HEK293 (cell line): ENCODE results near the gene C12orf56.

Source experiments
- CTCF ChIA-PET: fragments of 350-600 bp; formaldehyde crosslinking; extraction: SDS; loops from one replicate; lab custom pipeline; 2021; ENCODE audit warnings: antibody characterized with exemption; lab: Yijun Ruan, JAX
- POLR2A ChIA-PET: fragments of 300-600 bp; formaldehyde crosslinking; extraction: SDS; loops from one replicate; lab custom pipeline; 2020; ENCODE audit warnings: antibody characterized with exemption, inconsistent platforms; lab: Yijun Ruan, JAX
- H3K27ac ChIP-seq: fragments of 200-500 bp; sonication (Bioruptor generic); 2 replicates; pipeline ENCODE4 v1.5.1; 2014; ENCODE audit warnings: low read depth, low read length, control low read depth, inconsistent platforms; ENCODE audit errors: extremely low read depth
- H3K36me3 ChIP-seq, 2 experiments: fragments of 200-500 bp in 1 of 2; sonication (Bioruptor generic) in 1 of 2; 1 replicate in 1 of 2; 2 replicates in 1 of 2; pipeline ENCODE4 v1.5.1; 2014 to 2017; ENCODE audit warnings: inconsistent platforms in 2 of 2, low read length in 2 of 2; ENCODE audit not compliant: control insufficient read depth in 2 of 2, insufficient read depth in 1 of 2
- H3K4me1 ChIP-seq: fragments of 200-500 bp; sonication (Bioruptor generic); 2 replicates; pipeline ENCODE4 v1.5.1; 2014; ENCODE audit warnings: mild to moderate bottlenecking, low read length, inconsistent platforms; ENCODE audit not compliant: control insufficient read depth, insufficient read depth
- H3K4me3 ChIP-seq: 2 replicates; pipeline ENCODE4 v1.5.1; 2011; ENCODE audit warnings: low read depth, mild to moderate bottlenecking, control low read depth, low read length, moderate library complexity
- H3K9me3 ChIP-seq: fragments of 200-500 bp; sonication (Bioruptor generic); 2 replicates; pipeline ENCODE4 v1.5.1; 2014; ENCODE audit warnings: low read depth, low read length, inconsistent platforms; ENCODE audit not compliant: control insufficient read depth, insufficient read depth
- KLF1 ChIP-seq: fragments of 450-650 bp; formaldehyde crosslinking; IDR thresholded peaks from 2 replicates; pipeline ENCODE4 v1.5.1; 2016; ENCODE audit warnings: missing biosample characterization, missing genetic modification characterization
- SCRT1 ChIP-seq: fragments of 450-650 bp; formaldehyde crosslinking; IDR thresholded peaks from 2 replicates; pipeline ENCODE4 v1.5.1; 2016; ENCODE audit warnings: missing biosample characterization, missing genetic modification characterization, borderline replicate concordance
- SP7 ChIP-seq: fragments of 450-650 bp; formaldehyde crosslinking; IDR thresholded peaks from 2 replicates; pipeline ENCODE4 v1.5.1; 2016; ENCODE audit warnings: missing biosample characterization, missing genetic modification characterization
- ZBTB17 ChIP-seq: fragments of 450-650 bp; formaldehyde crosslinking; IDR thresholded peaks from 2 replicates; pipeline ENCODE4 v1.5.1; 2016; ENCODE audit warnings: missing biosample characterization, missing genetic modification characterization
- ZBTB20 ChIP-seq: fragments of 450-650 bp; formaldehyde crosslinking; IDR thresholded peaks from 2 replicates; pipeline ENCODE4 v1.5.1; 2016; ENCODE audit warnings: missing biosample characterization, missing genetic modification characterization
- ZNF148 ChIP-seq: fragments of 450-650 bp; formaldehyde crosslinking; IDR thresholded peaks from 2 replicates; pipeline ENCODE4 v1.5.0; 2017; ENCODE audit warnings: missing biosample characterization, missing genetic modification characterization, borderline replicate concordance
- ZNF175 ChIP-seq: fragments of 450-650 bp; formaldehyde crosslinking; IDR thresholded peaks from 2 replicates; pipeline ENCODE4 v1.5.1; 2016; ENCODE audit warnings: missing biosample characterization, missing genetic modification characterization
- ZNF2 ChIP-seq: fragments of 450-650 bp; formaldehyde crosslinking; IDR thresholded peaks from 2 replicates; pipeline ENCODE4 v1.5.1; 2016; ENCODE audit warnings: missing biosample characterization, missing genetic modification characterization
- ZNF221 ChIP-seq: fragments of 450-650 bp; formaldehyde crosslinking; IDR thresholded peaks from 2 replicates; pipeline ENCODE4 v1.5.1; 2017; ENCODE audit warnings: missing biosample characterization, missing genetic modification characterization, borderline replicate concordance
- ZNF324 ChIP-seq: fragments of 450-650 bp; formaldehyde crosslinking; IDR thresholded peaks from 2 replicates; pipeline ENCODE4 v1.5.1; 2016; ENCODE audit warnings: missing biosample characterization, missing genetic modification characterization
- ZNF335 ChIP-seq: fragments of 450-650 bp; formaldehyde crosslinking; conservative IDR thresholded peaks from 2 replicates; pipeline ENCODE4 v1.5.1; 2016; ENCODE audit warnings: missing biosample characterization, missing genetic modification characterization
- ZNF366 ChIP-seq: fragments of 450-650 bp; formaldehyde crosslinking; conservative IDR thresholded peaks from 2 replicates; pipeline ENCODE4 v1.5.1; 2016; ENCODE audit warnings: missing biosample characterization, missing genetic modification characterization
- ZNF394 ChIP-seq: fragments of 450-650 bp; formaldehyde crosslinking; IDR thresholded peaks from 2 replicates; pipeline ENCODE4 v1.5.1; 2016; ENCODE audit warnings: missing biosample characterization, missing genetic modification characterization, mild to moderate bottlenecking, moderate library complexity, borderline replicate concordance
- ZNF473 ChIP-seq: fragments of 450-650 bp; formaldehyde crosslinking; IDR thresholded peaks from 2 replicates; pipeline ENCODE4 v1.5.1; 2017; ENCODE audit warnings: missing biosample characterization, missing genetic modification characterization
- ZNF521 ChIP-seq: fragments of 450-650 bp; formaldehyde crosslinking; IDR thresholded peaks from 2 replicates; pipeline ENCODE4 v1.5.1; 2017; ENCODE audit warnings: missing biosample characterization, mild to moderate bottlenecking, missing genetic modification characterization
- ZNF530 ChIP-seq: fragments of 450-650 bp; formaldehyde crosslinking; IDR thresholded peaks from 2 replicates; pipeline ENCODE4 v1.5.1; 2016; ENCODE audit warnings: low read depth, missing biosample characterization, missing genetic modification characterization
- ZNF600 ChIP-seq: fragments of 450-650 bp; formaldehyde crosslinking; IDR thresholded peaks from 2 replicates; pipeline ENCODE4 v1.5.1; 2016; ENCODE audit warnings: missing biosample characterization, missing genetic modification characterization
- TF ChIP-seq, protein P1 (sequence below): fragments of 450-650 bp; formaldehyde crosslinking; IDR thresholded peaks from 2 replicates; pipeline ENCODE4 v1.5.1; 2016; ENCODE audit warnings: missing biosample characterization, missing genetic modification characterization
- TF ChIP-seq, protein P2 (sequence below): fragments of 450-650 bp; formaldehyde crosslinking; IDR thresholded peaks from 2 replicates; pipeline ENCODE4 v1.5.1; 2016; ENCODE audit warnings: missing biosample characterization, missing genetic modification characterization
- TF ChIP-seq, protein P3 (sequence below): fragments of 450-650 bp; IDR thresholded peaks from 2 replicates; pipeline ENCODE4 v1.5.1; 2018; ENCODE audit warnings: missing biosample characterization, mild to moderate bottlenecking, missing genetic modification characterization
- TF ChIP-seq, protein P4 (sequence below): fragments of 450-650 bp; formaldehyde crosslinking; IDR thresholded peaks from 2 replicates; pipeline ENCODE4 v1.5.1; 2016; ENCODE audit warnings: missing biosample characterization, missing genetic modification characterization
- TF ChIP-seq, protein P5 (sequence below): fragments of 450-650 bp; formaldehyde crosslinking; IDR thresholded peaks from 2 replicates; pipeline ENCODE4 v1.5.1; 2016; ENCODE audit warnings: missing biosample characterization, missing genetic modification characterization

C12orf56 gene

DNA sequence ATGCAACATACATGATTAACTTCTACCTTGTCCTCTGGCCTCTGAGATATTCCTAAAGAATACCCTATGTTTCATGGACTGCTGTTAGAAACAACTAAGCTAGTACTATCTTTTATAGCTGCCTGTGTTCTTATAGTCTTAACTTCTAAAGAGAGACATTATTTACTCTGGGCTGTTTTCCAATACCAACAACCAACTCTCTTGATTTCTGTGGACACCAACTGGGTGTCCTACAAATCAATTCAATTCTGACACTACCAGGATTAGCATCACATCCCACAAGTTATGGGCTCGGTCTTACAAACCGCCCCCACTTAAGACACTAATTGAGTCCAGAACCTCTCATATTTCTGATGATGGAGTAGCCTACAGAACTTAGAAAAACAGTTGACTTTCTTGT lies 21.9 kb upstream of the C12orf56 start (continued):
- TF ChIP-seq ZNF521 (tag by site-specific recombination) (no peak), ZBTB20 (tag by site-specific recombination) (no peak)
- TF ChIP-seq, protein P1, sequence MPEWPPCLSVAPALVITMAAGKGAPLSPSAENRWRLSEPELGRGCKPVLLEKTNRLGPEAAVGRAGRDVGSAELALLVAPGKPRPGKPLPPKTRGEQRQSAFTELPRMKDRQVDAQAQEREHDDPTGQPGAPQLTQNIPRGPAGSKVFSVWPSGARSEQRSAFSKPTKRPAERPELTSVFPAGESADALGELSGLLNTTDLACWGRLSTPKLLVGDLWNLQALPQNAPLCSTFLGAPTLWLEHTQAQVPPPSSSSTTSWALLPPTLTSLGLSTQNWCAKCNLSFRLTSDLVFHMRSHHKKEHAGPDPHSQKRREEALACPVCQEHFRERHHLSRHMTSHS (tag by site-specific recombination): no peak

DNA sequence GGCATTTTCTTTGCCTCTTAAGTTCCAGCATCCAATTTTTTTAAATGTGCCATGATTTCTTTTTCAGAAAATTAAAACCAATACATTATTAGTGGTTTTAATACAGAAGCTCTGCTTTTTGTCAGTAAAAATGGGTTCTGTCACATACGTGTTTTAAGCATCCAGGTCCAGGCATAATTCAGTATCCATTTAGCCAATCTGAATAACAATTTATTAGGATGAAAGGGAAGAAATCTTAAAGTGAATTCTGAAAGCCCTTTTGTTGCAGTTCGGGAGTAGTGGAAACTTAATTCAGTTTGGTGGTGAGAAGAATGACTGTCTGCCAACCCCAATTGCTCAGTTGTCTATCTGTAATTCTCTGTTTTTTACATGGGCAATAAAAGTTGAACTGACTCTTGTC lies 20.9 kb upstream of the C12orf56 start:
- POLR2A ChIA-PET: interaction anchor here (0.7 kb wide), 1 partner anchor 567 kb away, joined by 3 read pairs; no protein-coding TSS in a partner anchor
- CTCF ChIA-PET: no interaction called here
- Histone ChIP-seq H3K4me3 (no peak overlapping the region), H3K27ac (no peak overlapping the region), H3K9me3 (no peaks in the 10 kb centered on the region), H3K36me3 (peaks cover 38 to 64% of the 10 kb centered on the region in 2 experiments), H3K4me1 (no peaks in the 10 kb centered on the region)
- TF ChIP-seq, protein P2, sequence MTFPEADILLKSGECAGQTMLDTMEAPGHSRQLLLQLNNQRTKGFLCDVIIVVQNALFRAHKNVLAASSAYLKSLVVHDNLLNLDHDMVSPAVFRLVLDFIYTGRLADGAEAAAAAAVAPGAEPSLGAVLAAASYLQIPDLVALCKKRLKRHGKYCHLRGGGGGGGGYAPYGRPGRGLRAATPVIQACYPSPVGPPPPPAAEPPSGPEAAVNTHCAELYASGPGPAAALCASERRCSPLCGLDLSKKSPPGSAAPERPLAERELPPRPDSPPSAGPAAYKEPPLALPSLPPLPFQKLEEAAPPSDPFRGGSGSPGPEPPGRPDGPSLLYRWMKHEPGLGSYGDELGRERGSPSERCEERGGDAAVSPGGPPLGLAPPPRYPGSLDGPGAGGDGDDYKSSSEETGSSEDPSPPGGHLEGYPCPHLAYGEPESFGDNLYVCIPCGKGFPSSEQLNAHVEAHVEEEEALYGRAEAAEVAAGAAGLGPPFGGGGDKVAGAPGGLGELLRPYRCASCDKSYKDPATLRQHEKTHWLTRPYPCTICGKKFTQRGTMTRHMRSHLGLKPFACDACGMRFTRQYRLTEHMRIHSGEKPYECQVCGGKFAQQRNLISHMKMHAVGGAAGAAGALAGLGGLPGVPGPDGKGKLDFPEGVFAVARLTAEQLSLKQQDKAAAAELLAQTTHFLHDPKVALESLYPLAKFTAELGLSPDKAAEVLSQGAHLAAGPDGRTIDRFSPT: no peak
- TF ChIP-seq ZNF324 (tag by site-specific recombination): no peak
- no peak for TF ChIP-seq KLF1 (tag by site-specific recombination)
- TF ChIP-seq, protein P3, sequence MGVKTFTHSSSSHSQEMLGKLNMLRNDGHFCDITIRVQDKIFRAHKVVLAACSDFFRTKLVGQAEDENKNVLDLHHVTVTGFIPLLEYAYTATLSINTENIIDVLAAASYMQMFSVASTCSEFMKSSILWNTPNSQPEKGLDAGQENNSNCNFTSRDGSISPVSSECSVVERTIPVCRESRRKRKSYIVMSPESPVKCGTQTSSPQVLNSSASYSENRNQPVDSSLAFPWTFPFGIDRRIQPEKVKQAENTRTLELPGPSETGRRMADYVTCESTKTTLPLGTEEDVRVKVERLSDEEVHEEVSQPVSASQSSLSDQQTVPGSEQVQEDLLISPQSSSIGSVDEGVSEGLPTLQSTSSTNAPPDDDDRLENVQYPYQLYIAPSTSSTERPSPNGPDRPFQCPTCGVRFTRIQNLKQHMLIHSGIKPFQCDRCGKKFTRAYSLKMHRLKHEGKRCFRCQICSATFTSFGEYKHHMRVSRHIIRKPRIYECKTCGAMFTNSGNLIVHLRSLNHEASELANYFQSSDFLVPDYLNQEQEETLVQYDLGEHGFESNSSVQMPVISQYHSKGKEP (tag by site-specific recombination): no peak
- TF ChIP-seq, protein P4, sequence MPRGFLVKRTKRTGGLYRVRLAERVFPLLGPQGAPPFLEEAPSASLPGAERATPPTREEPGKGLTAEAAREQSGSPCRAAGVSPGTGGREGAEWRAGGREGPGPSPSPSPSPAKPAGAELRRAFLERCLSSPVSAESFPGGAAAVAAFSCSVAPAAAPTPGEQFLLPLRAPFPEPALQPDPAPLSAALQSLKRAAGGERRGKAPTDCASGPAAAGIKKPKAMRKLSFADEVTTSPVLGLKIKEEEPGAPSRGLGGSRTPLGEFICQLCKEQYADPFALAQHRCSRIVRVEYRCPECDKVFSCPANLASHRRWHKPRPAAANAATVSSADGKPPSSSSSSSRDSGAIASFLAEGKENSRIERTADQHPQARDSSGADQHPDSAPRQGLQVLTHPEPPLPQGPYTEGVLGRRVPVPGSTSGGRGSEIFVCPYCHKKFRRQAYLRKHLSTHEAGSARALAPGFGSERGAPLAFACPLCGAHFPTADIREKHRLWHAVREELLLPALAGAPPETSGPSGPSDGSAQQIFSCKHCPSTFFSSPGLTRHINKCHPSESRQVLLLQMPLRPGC (tag by site-specific recombination): no peak
- no peak for TF ChIP-seq ZNF473 (tag by site-specific recombination)
- no peak for TF ChIP-seq ZNF221 (tag by site-specific recombination)
- no peak for TF ChIP-seq SP7 (tag by site-specific recombination)

- Histone ChIP-seq H3K4me1 (no peaks in the 10 kb centered on the region), H3K4me3 (no peak overlapping the region), H3K36me3 (peaks cover 21 to 27% of the 10 kb centered on the region in 2 experiments), H3K27ac (no peak overlapping the region), H3K9me3 (no peaks in the 10 kb centered on the region)
- ChIA-PET POLR2A (interaction anchor here (0.7 kb wide), 1 partner anchor 651 kb away, joined by 3 read pairs; no protein-coding TSS in a partner anchor), CTCF (no interaction called here)
- no peak for TF ChIP-seq ZNF530
- TF ChIP-seq SCRT1 (tag by site-specific recombination): no peak
- TF ChIP-seq ZNF148 (tag by site-specific recombination): no peak
- no peak for TF ChIP-seq ZNF175 (tag by site-specific recombination)
- TF ChIP-seq ZNF366 (tag by site-specific recombination): 0 out of 2 replicates have a peak, but pooled peaks have one; percentile 21
- no peak for TF ChIP-seq ZNF335
- TF ChIP-seq, protein P5, sequence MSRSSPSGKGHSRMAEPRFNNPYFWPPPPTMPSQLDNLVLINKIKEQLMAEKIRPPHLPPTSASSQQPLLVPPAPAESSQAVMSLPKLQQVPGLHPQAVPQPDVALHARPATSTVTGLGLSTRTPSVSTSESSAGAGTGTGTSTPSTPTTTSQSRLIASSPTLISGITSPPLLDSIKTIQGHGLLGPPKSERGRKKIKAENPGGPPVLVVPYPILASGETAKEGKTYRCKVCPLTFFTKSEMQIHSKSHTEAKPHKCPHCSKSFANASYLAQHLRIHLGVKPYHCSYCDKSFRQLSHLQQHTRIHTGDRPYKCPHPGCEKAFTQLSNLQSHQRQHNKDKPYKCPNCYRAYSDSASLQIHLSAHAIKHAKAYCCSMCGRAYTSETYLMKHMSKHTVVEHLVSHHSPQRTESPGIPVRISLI (tag by site-specific recombination): 0 out of 2 replicates have a peak, but pooled peaks have one; percentile 51
- TF ChIP-seq ZNF600 (tag by site-specific recombination): peak; percentile 90
- no peak for TF ChIP-seq ZNF394
- no peak for TF ChIP-seq ZNF2 (tag by site-specific recombination)
- 0 out of 2 replicates have a peak, but pooled peaks have one; percentile 45 for TF ChIP-seq ZBTB17 (tag by site-specific recombination)
Measured at GRCh38 chr12:64407342-64408223, 17.0 kb upstream of the C12orf56 start.
